Activated CD4-positive, alpha-beta T cell treated with anti-CD3 and anti-CD28 coated beads, Interleukin-2, amount 50 U/mL, for 24 hours (primary cell): Measurements from ENCODE around the gene TRA2B.

Experiments used
- DNase-seq, 2 donors: peaks; one replicate each; pipeline ENCODE4 v3.0.0-alpha.2; 2020; ENCODE audit warnings: low read depth in 1 of 2, low spot score in 1 of 2

TRA2B gene

GRCh38 chr3:185878920-185879319 is 58.9 kb downstream of the TRA2B start:
- DNase-seq: no peak

GRCh38 chr3:185874119-185874518 is 63.7 kb downstream of the TRA2B start:
- no peak for DNase-seq

GRCh38 chr3:185867650-185868049 is 70.2 kb downstream of the TRA2B start:
- no peak for DNase-seq

GRCh38 chr3:185866995-185867394 is 70.8 kb downstream of the TRA2B start:
- DNase-seq: no peak

- DNase-seq: no peak
Measured at GRCh38 chr3:185866555-185866954, 71.3 kb downstream of the TRA2B start.
